GM18508 (cell line): Measurements from ENCODE around the gene EFCAB13.
"Not testable (repeated sequence)": the region's sequence is repeated elsewhere in the genome, so short reads cannot be mapped to it uniquely, and the experiment has no call there.

ENCODE experiments used
- ATAC-seq: cut with Tn5 transposase; IDR thresholded peaks from one replicate; pipeline ENCODE4 v1.9.1; 2021; ENCODE audit warnings: moderate number of reproducible peaks; ENCODE audit not compliant: insufficient read depth, unreplicated experiment

Gene EFCAB13

DNA sequence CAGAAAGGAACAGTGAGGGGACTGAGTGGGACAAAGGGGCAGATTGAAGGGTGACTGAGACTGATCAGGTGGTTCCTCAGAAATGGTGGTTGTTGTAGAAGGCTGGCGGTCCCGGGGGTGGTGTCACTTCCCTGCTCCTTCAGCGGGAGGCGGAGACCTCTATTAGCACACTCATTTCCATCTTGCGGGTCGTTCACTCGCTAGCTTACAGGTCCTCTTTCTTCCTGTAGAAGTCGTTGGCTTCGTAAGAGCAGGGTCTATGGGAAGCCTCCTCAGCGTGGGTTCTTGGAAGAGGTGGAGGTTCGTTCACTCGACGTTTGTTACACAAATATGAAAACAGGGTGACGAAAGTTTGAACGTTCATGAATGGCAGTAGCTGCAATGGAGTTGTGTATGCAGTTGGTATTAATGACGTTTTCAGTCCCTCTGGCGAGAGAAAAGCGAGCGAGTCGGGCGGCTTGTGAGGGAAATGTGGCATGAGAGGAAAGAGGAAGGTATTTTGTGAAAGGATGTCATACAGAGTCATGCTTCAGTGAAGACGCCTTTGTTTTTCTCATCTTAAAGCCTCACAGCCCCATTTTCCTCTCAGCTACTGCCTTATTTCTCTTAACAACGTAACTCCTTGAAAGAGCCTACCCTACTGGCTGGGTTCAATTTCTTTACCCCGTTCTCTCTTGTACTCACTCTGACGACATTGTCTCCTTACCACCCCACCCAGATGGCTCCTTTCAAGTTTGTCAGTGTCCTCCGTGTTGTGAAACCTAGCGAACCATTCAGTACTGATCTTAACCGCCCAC, 667 bp downstream of the EFCAB13 start:
- ATAC-seq: peak; percentile 24

DNA sequence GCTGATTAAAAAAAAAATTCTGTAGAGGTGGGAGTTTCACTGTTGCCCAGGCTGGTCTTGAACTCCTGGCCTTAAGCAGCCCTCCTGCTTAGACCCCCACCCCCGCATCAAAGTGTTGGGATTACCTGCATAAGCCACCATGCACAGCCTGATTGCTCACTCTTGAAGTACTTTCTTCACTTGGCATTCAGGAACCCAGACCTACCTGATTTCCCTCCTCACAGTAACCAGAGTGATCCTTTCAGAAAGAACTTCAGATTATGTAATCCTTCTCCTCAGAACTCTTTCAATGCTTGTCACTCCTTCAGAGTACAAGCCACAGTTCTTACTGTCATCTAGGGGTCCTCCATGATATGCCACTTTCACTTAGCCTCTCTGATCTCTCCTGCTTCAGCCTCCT, 1.4 kb downstream of the EFCAB13 start:
- ATAC-seq: no peak

DNA sequence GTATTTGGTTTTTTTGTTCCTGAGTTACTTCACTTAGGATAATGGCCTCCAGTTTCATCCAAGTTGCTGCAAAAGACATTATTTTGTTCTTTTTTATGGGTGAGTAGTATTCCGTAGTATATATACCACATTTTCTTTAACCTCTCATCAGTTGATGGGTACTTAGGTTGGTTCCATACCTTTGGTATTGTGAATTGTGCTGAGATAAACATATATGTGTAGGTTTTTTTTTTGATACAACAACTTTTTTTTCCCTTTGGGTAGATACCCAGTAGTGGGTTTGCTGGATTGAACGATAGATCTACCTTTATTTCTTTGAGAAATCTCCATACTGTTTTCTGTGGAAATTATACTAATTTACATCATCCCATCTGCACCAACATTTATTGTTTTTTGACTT, 6.8 kb downstream of the EFCAB13 start:
- no peak for ATAC-seq

DNA sequence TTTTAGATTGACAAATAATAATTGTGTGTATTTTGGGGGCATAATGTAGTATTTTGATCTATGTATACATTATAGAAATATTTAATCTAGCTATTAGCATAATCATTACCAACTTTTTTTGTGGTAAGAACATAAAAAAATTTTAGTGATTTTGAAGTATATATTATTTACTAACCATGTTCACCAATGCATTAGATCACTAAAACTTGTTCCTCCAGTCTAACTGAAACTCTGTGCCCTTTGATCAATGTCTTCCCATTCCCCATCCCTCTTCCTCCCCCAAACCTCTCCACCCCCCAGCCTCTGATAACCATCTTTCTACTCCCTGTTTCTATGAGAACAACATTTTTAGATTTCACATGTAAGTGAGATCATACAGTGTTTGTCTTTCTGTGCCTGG, 8.5 kb downstream of the EFCAB13 start:
- ATAC-seq: no peak

DNA sequence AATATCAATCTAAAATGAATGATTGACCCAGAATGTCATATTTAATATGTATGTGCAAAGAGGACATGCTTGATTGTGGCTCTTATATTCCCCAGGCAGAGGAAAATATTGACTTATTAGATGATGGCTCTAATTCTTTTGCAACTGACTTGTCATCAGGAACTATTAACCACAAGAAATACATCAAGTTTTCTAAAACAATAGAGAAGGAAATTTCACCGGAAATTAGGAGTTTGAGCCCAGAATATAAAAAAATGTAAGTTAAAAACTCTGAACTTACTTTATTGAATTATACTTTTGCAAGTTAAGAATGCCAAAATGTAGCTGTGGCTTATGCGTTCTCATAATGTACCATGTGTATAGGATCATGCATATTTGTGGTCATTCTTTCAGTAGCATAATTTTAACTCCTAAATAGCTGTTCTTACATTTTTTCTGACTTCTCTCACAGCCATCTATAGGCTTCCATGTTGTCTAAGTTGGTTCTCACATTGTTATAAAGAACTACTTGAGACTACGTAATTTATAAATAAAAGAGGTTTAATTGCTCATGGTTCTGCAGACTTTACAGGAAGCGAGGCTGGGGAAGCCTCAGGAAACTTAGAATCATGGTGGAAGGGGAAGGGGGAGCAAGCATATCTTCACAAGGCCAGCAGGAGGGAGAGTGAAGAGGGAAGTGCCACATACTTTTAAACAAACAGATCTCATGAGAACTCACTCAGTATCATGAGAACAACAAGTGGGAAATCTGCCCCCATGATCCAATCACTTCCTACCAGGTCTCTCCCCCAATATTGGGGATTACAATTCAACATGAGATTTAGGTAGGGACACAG, 11.6 kb downstream of the EFCAB13 start:
- ATAC-seq: no peak

DNA sequence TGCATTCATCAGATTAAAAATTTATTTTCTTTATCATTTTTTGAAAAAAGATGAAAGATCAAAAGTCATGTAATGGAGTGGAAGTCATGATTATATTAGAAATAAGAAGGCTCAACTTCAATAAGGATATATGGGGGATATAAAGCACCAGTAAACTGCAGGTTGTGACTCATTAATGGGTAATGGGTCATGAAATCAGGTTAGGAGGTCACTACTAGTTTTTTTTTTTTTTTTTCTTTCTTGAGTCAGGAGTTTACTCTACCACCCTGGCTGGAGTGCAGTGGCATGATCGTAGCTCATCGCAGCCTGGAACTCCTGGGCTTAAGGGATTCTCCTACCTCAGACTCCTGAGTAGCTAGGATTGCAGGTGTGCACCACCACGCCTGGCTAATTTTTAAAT, 14.3 kb downstream of the EFCAB13 start:
- no peak for ATAC-seq

DNA sequence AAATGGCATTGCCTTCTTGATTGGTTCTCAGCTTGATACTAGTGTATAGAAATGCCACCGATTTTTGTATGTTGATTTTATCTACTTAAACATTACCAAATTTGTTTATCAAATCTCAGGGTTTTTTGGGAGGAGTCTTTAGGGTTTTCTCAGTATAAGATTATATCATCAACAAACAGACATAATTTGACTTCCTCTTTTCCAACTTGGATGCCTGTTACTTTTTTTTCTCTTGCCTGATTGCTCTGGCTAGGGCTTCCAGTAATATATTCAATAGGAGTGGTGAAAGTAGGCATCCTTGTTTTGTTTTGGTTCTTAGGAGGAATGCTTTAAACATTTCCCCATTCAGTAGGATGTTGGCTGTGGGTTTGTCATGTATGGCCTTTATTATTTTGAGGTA, 29.1 kb downstream of the EFCAB13 start:
- no peak for ATAC-seq

DNA sequence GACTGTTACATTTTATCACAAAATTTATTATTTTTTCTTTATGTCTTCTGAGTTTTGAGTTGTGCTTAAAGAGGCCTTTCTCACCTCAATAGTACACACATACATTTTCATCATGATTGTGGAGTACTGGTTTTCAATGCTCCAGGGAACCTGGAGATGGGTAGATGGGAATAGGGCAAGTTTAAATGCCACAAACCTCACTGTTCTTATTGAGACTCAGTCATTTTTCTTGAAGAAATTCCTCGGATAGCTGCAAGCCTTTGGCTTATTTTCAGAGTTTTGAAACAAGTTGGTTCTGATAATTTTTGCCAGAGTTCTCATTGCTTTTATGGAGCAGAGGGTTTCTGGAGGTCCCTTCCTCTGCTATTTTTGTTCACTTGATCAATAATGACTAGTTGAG, 34.9 kb downstream of the EFCAB13 start:
- ATAC-seq: no peak

DNA sequence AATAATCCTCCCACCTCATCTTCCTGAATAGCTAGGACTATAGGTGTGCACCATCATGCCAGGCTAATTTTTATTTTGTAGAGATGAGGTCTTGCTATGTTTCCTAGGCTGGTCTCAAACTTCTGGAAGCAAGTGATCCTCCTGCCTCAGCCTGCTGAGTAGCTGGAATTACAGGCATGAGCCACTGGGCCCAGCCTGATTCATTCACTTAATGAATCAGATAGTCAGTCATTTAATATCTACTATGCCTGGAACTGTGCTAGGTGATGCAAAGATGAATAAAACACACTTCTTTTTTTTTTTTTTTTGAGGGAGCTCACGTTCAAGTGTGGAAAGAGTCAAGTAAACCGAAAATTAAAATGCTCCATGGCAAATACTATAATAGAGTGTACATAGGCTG, 39.4 kb downstream of the EFCAB13 start:
- no peak for ATAC-seq

DNA sequence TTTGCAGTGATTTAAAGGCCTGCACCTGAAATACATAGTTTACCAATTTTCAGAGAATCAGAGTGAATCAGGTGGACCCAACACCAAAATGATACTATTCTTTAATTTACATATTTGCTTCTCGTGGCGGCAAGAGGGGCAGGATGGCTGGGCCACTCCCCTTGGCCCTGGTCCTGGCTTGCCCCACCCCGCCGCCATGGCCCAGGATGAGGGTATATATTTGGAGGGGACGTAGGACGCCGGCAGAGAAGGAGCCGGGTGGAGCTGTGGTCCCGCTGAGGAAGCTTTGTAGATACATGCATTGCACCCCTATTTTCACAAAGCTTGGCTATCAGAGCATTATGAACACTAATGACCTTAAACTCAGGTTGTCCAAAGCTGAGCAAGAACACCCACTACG, 43.5 kb downstream of the EFCAB13 start:
- ATAC-seq: no peak

DNA sequence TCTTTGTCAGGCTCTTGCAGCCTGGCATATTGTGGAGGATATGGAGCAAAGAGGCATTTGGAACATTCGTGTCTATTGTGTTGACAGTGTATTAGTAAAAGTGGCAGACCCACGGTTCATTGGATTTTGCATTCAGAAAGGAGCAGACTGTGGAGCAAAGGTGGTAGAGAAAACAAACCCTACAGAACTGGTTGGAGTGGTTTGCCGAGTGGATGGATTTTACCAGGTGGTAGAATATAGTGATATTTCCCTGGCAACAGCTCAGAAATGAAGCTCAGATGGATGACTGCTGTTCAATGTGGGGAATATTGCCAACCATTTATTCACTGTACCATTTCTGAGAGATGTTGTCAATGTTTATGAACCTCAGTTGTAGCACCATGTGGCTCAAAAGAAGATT, 44.5 kb downstream of the EFCAB13 start:
- ATAC-seq: no peak

DNA sequence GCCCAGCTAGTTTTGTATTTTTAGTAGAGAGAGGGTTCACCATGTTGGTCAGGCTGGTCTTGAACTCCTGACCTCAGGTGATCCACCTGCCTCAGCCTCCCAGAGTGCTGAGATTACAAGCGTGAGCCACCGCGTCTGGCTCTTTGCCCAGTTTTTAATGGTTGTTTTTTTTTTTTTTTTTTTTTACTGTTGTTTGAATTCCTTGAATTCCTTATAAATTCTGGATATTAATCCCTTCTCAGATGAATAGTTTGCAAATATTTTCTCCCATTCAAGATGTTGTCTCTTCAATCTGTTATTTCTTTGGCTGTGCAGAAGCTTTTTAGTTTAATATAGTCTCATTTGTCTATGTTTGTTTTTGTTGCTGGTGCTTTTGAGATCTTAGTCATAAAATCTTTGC, 47.1 kb downstream of the EFCAB13 start:
- not testable (repeated sequence) for ATAC-seq

DNA sequence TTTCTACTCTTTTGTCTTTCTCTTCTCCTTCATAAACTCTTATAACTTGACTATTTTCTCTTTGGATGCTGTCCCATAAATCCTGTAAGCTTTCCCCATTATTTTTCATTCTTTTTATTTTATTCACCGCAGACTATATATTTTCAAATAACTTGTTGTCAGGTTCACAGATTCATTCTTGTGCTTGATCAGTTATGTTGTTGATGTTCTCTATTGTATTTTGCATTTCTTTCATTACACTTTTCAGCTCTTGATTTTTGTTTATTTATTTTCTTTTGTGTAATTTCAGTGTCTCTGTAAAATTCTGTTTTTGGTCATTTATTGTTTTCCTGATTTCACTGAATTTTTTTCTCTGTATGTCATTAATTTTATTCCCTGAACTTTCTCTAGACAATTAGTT, 49.2 kb downstream of the EFCAB13 start:
- ATAC-seq: no peak

DNA sequence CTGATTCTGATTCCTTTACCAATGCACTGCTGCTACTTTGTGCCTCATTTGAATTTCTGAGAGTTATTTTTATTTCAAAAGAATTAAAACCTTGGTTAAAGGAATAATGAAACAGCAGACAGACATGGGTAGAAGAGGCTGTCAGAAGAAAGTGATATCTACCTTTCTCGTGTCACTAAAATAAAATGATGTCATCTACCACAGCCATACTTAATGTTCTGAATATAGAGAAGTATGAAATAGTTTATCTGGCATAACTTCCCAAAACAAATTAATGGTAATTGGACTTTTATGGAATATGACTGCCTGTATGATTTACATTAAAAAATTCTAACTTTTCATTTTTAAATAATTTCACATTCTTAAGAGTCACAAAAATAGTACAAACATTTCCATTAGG, 52.5 kb downstream of the EFCAB13 start:
- no peak for ATAC-seq

DNA sequence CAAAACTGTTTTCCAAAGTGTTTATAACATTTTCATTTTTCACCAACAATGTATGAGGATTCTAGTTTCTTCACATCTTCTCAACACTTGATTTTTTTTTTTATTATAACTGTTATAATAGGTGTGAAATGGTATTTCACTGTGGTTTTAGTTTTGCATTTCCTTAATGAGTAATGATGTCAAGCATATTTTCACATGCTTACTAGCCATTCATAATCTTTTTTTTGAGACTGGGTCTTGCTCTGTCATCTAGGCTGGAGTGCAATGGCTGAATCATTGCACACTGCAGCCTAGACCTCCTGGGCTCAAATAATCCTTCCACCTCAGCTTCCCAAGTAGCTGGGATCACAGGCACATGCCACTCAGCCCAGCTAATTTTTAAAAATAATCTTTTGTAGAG, 65.1 kb downstream of the EFCAB13 start:
- no peak for ATAC-seq

DNA sequence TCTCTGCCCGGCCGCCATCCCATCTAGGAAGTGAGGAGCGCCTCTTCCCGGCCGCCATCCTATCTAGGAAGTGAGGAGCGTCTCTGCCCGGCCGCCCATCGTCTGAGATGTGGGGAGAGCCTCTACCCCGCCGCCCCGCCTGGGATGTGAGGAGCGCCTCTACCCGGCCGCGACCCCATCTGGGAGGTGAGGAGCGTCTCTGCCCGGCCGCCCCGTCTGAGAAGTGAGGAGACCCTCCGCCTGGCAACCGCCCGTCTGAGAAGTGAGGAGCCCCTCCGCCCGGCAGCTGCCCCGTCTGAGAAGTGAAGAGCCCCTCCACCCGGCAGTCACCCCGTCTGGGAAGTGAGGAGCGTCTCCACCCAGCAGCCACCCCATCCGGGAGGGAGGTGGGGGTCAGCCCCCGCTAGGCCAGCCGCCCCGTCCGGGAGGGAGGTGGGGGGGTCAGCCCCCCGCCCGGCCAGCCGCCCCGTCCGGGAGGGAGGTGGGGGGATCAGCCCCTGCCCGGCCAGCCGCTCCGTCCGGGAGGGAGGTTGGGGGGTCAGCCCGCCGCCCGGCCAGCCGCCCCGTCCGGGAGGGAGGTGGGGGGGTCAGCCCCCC, 73.9 kb downstream of the EFCAB13 start:
- not testable (repeated sequence) for ATAC-seq

DNA sequence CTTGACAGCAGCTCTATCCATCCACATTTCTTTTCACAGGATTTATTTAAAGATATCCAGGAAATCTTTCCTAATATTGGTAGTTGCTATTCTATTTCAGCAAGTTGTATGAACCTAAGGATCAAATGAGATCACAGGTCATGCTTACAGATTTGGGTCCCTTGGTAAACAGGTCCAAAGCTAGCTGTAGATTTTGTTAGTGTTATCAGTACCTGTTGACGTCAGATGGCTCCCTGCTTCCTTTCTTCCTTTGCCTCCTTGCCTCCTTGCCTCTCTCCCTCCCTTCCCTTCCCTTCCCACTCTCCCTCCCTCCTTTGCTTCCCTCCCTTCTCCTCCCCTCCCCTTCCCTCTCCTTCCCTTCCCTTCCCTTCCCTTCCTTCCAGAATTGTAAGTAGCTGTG, 76.6 kb downstream of the EFCAB13 start:
- no peak for ATAC-seq

DNA sequence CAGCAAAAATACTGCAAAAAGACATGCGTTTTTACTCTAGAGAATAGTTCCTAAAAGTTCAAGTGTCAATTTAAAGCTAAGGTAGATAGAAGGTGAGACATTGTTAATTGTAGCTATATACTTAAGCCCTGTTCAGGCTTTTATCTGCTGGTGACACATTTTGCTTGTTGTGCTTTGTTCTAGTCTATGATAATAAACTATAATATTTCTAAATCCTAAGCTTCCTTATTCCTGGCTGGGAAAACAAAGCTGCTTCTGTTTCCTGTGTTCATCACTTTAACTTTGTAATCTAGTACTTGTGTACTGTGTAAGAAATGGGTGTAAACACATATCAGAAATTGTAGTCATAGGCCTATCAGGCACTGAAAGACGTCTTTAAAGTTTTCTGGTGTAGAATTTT, 77.3 kb downstream of the EFCAB13 start:
- no peak for ATAC-seq

DNA sequence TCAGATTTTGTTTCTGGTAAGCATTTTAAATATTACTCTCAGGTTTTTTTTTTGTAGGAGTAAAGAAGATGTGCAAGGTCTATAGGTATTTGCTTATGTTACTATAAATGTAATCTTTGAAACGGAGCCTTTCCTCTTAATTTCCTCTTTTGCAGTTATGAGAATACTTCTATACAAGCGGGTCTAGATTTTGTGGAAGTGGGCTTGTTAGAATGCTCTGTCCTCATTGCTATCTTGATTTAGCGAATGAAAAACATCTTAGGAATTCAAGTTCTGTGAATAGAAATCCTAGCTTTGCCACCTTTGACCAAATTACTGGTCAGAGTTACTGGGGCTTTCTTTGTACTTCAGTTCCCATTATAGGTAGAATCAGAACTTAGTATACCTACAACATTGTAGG, 80.3 kb downstream of the EFCAB13 start:
- ATAC-seq: no peak

DNA sequence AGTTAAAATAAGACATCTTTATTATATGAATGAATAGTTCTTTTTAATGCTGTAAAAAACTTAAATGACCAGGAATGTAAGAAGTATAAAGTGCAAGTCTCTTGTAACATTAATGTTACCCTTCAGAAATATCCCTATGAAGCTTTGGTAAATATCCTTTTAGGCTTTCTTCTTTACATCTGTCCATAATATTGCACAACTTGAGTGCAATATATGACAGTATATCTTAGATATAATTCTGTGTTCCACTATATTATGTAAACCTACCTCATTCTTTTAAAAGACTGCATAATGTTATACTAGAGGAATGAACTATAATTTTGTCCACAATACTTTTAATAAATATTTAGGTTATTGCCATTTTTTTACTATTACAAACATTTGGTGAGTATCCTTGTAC, 81.1 kb downstream of the EFCAB13 start:
- no peak for ATAC-seq

DNA sequence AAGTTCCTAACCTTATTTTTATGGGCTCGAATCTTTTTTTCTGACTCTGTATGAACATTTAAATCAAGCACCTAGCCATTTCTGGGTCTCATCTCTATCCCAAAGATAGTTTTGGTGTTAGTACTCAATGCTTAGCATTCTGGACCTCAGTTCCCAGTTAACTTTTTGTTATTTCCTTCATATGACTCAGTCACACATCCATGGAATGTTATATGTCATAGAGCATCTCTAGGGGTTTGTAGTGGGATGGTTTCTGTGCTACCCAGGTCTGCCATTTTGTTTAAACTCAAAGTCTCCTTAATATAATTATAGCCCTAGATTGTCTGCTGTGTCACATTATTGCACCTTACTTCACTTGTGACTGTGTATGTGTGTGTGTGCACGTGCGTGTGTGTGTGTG, 90.1 kb downstream of the EFCAB13 start:
- no peak for ATAC-seq
